Measurements from ENCODE around the gene CEP85L.

Gene CEP85L

DNA sequence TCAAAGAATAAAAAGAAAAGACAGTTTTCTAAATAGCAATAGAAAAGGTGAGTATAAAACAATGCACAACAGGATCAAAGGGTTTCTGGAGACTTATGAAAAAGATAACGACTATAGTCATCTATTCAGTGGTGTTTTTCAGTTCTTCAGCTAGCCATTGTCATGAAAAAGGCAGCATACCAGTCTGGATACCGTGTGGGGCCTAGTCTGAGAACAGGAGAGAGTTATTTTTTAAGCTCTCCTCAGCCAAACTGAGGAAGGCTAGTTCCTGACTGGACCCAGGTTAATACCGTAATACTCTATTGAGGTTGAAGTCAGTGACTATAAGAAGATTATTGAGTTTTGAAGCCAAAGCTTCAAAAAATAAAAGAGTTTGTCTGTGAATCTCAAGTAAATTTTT lies 53.8 kb downstream of the CEP85L start:
- DNase-seq (ENCODE audit: extremely low read depth, low read depth), result no peak
- no peak overlapping the region for H3K4me3 ChIP-seq (replicated peaks; ENCODE audit: low read depth, low read length)

DNA sequence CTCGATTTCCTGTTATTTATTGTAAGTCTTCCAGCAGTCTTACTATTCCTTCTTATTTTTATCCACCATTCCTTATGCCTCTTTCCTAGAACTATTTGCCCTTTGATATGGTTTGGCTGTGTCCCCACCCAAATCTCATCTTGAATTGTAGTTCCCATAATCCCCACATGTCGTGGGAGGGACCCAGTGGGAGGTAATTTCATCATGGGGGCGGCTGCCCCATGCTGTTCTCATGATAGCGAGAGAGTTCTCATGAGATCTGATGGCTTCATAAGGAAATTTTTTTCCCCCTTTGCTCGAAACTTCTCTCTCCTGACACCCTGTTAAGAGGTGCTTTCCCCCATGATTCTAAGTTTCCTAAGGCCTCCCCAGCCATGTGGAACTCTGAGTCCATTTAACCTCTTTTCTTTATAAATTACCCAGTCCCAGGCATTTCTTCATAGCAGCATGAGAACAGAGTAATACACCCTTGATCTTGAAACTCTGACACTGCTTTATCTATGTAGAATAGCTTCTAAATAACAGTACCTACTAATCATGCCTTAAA lies 54.5 kb downstream of the CEP85L start:
- no peak for DNase-seq (ENCODE audit: extremely low read depth, low read depth)
- no peak overlapping the region for H3K4me3 ChIP-seq (replicated peaks; ENCODE audit: low read depth, low read length)
- no peak for TF ChIP-seq CTCF (IDR thresholded peaks at IDR 0.05; ENCODE audit: low read depth, low read length, missing control alignments)

More for the DNA sequence above, 53.8 kb downstream of the CEP85L start:
- no peak for TF ChIP-seq CTCF (IDR thresholded peaks at IDR 0.05; ENCODE audit: low read depth, low read length, missing control alignments)

GRCh38 chr6:118594877-118595276 lies 56.5 kb downstream of the CEP85L start:
- H3K4me3 ChIP-seq (replicated peaks; ENCODE audit: low read depth, low read length), result no peak overlapping the region
- no peak for TF ChIP-seq CTCF (IDR thresholded peaks at IDR 0.05; ENCODE audit: low read depth, low read length, missing control alignments)
- no peak for DNase-seq (ENCODE audit: extremely low read depth, low read depth)

GRCh38 chr6:118591897-118592296 lies 59.5 kb downstream of the CEP85L start:
- TF ChIP-seq CTCF (IDR thresholded peaks at IDR 0.05; ENCODE audit: low read depth, low read length, missing control alignments), result no peak
- no peak overlapping the region for H3K4me3 ChIP-seq (replicated peaks; ENCODE audit: low read depth, low read length)
- DNase-seq (ENCODE audit: extremely low read depth, low read depth), result no peak

DNA sequence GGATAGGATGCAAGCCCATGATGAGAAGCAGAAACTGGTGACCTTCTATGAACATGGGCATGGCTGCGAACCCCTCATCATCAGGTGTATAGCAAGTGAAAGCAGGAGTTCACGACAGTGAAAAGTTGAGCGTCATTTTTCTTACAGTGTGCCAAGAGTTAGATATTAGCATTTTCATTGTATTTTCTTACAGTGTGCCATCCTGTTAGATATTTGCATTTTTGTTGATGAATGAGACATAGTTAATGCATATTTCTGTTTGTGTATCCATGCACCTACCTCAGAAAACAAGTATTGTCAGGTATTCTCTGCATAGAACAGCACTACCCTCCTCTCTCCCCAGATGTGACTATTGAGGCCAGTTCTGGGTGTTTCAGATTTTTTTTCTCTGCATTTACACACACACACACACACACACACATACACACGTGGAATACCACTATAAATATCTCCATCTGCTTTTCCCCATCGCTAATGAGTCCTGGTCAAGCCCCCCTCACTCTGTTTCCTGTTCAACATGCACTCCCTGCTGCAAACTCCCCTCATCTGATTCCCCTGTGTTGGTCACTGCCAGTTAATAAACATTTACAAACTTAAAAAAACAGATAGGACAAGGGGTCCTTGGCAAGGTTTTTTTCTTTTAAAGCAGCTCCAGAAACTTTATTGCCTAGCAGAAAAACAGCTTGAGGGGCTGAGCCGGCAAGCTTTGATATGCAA lies 61.6 kb downstream of the CEP85L start:
- no peak for TF ChIP-seq CTCF (IDR thresholded peaks at IDR 0.05; ENCODE audit: low read depth, low read length, missing control alignments)
- DNase-seq (ENCODE audit: extremely low read depth, low read depth), result no peak
- H3K4me3 ChIP-seq (replicated peaks; ENCODE audit: low read depth, low read length), result no peak overlapping the region

DNA sequence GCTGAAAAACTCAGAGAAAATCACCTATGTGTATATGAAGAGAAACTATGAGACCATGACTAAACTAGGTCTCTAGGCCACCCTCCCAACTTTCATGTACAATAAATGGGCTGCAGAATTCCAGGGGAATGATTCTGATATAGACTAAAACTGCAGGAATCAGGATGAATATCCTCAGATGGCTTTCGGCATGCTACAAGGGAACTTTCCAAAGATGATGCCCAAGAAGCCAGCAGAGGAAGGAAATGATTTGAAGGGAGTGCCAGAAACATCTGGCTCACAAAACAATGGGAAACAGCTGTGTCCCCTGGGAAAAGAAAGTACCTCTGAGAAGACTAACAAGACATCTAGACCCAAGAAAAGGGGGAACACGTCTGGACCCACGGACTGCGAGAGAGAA lies 62.2 kb downstream of the CEP85L start:
- no peak overlapping the region for H3K4me3 ChIP-seq (replicated peaks; ENCODE audit: low read depth, low read length)
- TF ChIP-seq CTCF (IDR thresholded peaks at IDR 0.05; ENCODE audit: low read depth, low read length, missing control alignments), result no peak
- DNase-seq (ENCODE audit: extremely low read depth, low read depth), result no peak

Data from HFF-Myc (cell line).